CD14-positive monocyte (primary cell): ENCODE measurements around the gene TEX11. TPM values are rescaled to one million over a fixed set of nuclear protein-coding genes. Genes with fewer than 3 reads are reported as not detected.
"Not testable (repeated sequence)": the region's sequence is repeated elsewhere in the genome, so short reads cannot be mapped to it uniquely, and the experiment has no call there.

Experiments
- DNase-seq, 3 donors: peaks; one replicate each; pipeline ENCODE4 v3.0.0-alpha.2; 2011 to 2022
- H2AFZ ChIP-seq: 2 replicates; pipeline ENCODE4 v1.6.0; 2012; ENCODE audit warnings: mild to moderate bottlenecking, low read depth, low read length, inconsistent platforms; ENCODE audit not compliant: insufficient read depth, poor library complexity, severe bottlenecking
- H3K27ac ChIP-seq, 2 donors: 1 replicate in 1 of 2; 2 replicates in 1 of 2; pipeline ENCODE4 v1.5.1; 2012 to 2013; ENCODE audit warnings: low read length in 2 of 2, control low read depth in 1 of 2, inconsistent platforms in 1 of 2, low read depth in 1 of 2, mild to moderate bottlenecking in 1 of 2
- H3K27me3 ChIP-seq, 2 donors: one replicate each; pipeline versions ENCODE4 v1.6.0 to v1.6.1; 2011 to 2013; ENCODE audit warnings: low read length in 2 of 2; ENCODE audit not compliant: control insufficient read depth in 2 of 2, insufficient read depth in 2 of 2
- H3K36me3 ChIP-seq, 2 donors: replicated peaks in 1 of 2; 1 replicate in 1 of 2; 2 replicates in 1 of 2; pipeline versions ENCODE4 v1.5.1 to v1.6.1; 2012 to 2013; ENCODE audit warnings: low read length in 2 of 2, control low read depth in 1 of 2, inconsistent platforms in 1 of 2, mild to moderate bottlenecking in 1 of 2; ENCODE audit not compliant: insufficient read depth in 2 of 2, control insufficient read depth in 1 of 2
- H3K4me1 ChIP-seq, 2 donors: 1 replicate in 1 of 2; 2 replicates in 1 of 2; pipeline versions ENCODE4 v1.5.1 to v1.6.1; 2012 to 2013; ENCODE audit warnings: low read length in 2 of 2, control low read depth in 1 of 2, inconsistent platforms in 1 of 2, mild to moderate bottlenecking in 1 of 2, moderate library complexity in 1 of 2; ENCODE audit not compliant: insufficient read depth in 2 of 2, control insufficient read depth in 1 of 2
- H3K4me2 ChIP-seq: replicated peaks from 2 replicates; pipeline ENCODE3; 2012; ENCODE audit warnings: low read length, moderate library complexity, mild to moderate bottlenecking; ENCODE audit not compliant: poor library complexity, severe bottlenecking; ENCODE audit errors: extremely low read depth
- H3K4me3 ChIP-seq, 3 experiments: fragments of 200-600 bp in 1 of 3; sonication (generic) in 1 of 3; replicated peaks in 1 of 3; 1 replicate in 2 of 3; 2 replicates in 1 of 3; pipeline ENCODE4 v1.5.1; 2011 to 2013; ENCODE audit warnings: low read length in 3 of 3, mild to moderate bottlenecking in 3 of 3, control low read depth in 2 of 3, low read depth in 2 of 3, inconsistent platforms in 1 of 3, moderate library complexity in 1 of 3
- H3K79me2 ChIP-seq: 2 replicates; pipeline ENCODE4 v1.6.0; 2012; ENCODE audit warnings: mild to moderate bottlenecking, control low read depth, inconsistent platforms, low read length, moderate library complexity; ENCODE audit not compliant: insufficient read depth
- H3K9ac ChIP-seq: 2 replicates; pipeline ENCODE4 v1.6.0; 2017; ENCODE audit warnings: low read length, mild to moderate bottlenecking; ENCODE audit not compliant: insufficient read depth, poor library complexity, severe bottlenecking
- H3K9me3 ChIP-seq, 2 donors: replicated peaks in 1 of 2; 1 replicate in 1 of 2; 2 replicates in 1 of 2; pipeline versions ENCODE4 v1.5.1 to v1.6.1; 2012 to 2013; ENCODE audit warnings: low read length in 2 of 2, control low read depth in 1 of 2; ENCODE audit not compliant: control insufficient read depth in 1 of 2, insufficient read depth in 1 of 2
- H4K20me1 ChIP-seq: 2 replicates; pipeline ENCODE4 v1.6.0; 2012; ENCODE audit warnings: mild to moderate bottlenecking, low read length, control low read depth, moderate library complexity; ENCODE audit not compliant: insufficient read depth
- H3K27ac Mint-ChIP-seq, 7 donors: one replicate each; pipeline ENCODE4 v1.8.0; 2020; ENCODE audit warnings: mild to moderate bottlenecking in 7 of 7, mixed read lengths in 7 of 7, moderate library complexity in 6 of 7, inconsistent platforms in 2 of 7
- H3K27me3 Mint-ChIP-seq, 3 donors: one replicate each; pipeline ENCODE4 v1.8.0; 2021 to 2022; ENCODE audit warnings: low read depth in 3 of 3, mild to moderate bottlenecking in 3 of 3, mixed read lengths in 3 of 3, moderate library complexity in 3 of 3, inconsistent platforms in 1 of 3
- H3K36me3 Mint-ChIP-seq, 2 donors: one replicate each; pipeline ENCODE4 v1.8.0; 2020; ENCODE audit warnings: mixed read lengths in 2 of 2, inconsistent platforms in 1 of 2, mild to moderate bottlenecking in 1 of 2
- H3K4me1 Mint-ChIP-seq: one replicate; pipeline ENCODE4 v1.8.0; 2020; ENCODE audit warnings: mild to moderate bottlenecking, mixed read lengths
- H3K4me3 Mint-ChIP-seq, 2 donors: one replicate each; pipeline ENCODE4 v1.8.0; 2020; ENCODE audit warnings: mild to moderate bottlenecking in 2 of 2, mixed read lengths in 2 of 2, moderate library complexity in 1 of 2
- H3K9me3 Mint-ChIP-seq, 7 donors: one replicate each; pipeline ENCODE4 v1.8.0; 2020 to 2022; ENCODE audit warnings: mixed read lengths in 7 of 7, mild to moderate bottlenecking in 6 of 7, moderate library complexity in 6 of 7, inconsistent platforms in 2 of 7
- CTCF ChIP-seq: fragments of 200-600 bp; IDR thresholded peaks from one replicate; pipeline ENCODE4 v1.8.0; 2022; ENCODE audit warnings: antibody characterized with exemption, mild to moderate bottlenecking
- WGBS: methylation state at CpG from one replicate; pipeline ENCODE4 v1.1.5; 2013; ENCODE audit warnings: missing lambda C conversion rate; ENCODE audit not compliant: insufficient coverage; 5-methylcytosine and 5-hydroxymethylcytosine counted together
- intact Hi-C, 2 donors: fragments of 100-400 bp; cut with micrococcal nuclease; formaldehyde crosslinking; loops; one replicate each; pipeline versions ENCODE4 v1.15.0 to v1.15.1; 2023
- polyA plus RNA-seq, 3 donors: library from polyadenylated mRNA; depleted of rRNA in 1 of 3; unstranded in 2 of 3; stranded (reverse) in 1 of 3; fragments of 300-500 nt in 2 of 3; fragments of >200 nt in 1 of 3; fragmentation: Illumina TruSeq in 2 of 3; gene quantifications; 1 replicate in 2 of 3; 2 replicates in 1 of 3; pipeline ENCODE4 v1.2.3, GENCODE V29; 2012 to 2021

The TEX11 gene
- polyA plus RNA-seq, 3 donors: not detected

GRCh38 chrX:70754169-70754848, 154.2 kb downstream of the TEX11 start:
- no peak for DNase-seq
- intact Hi-C loops: no loop called here
- H2AFZ ChIP-seq: no peak overlapping the region
- no peak overlapping the region for H3K9ac ChIP-seq
- H3K27ac ChIP-seq: no peak overlapping the region
- Mint-ChIP-seq H3K4me1 (no peaks in the 10 kb centered on the region), H3K4me3 (no peak overlapping the region), H3K27me3 (peaks cover 1 to 6% (median 2%) of the 10 kb centered on the region in 3 donors), H3K36me3 (no peaks in the 10 kb centered on the region), H3K27ac (no peak overlapping the region), H3K9me3 (peaks cover 0 to 7% (median 4%) of the 10 kb centered on the region in 7 donors)
- no CpG with 5 or more reads among the region's 2 CpGs for WGBS
- TF ChIP-seq CTCF: no peak
- H3K27me3 ChIP-seq: no peaks in the 10 kb centered on the region
- no peaks in the 10 kb centered on the region for H3K9me3 ChIP-seq
- H4K20me1 ChIP-seq: no peaks in the 10 kb centered on the region
- no peaks in the 10 kb centered on the region for H3K4me1 ChIP-seq
- no peak overlapping the region for H3K4me2 ChIP-seq
- H3K36me3 ChIP-seq: no peaks in the 10 kb centered on the region
- no peak overlapping the region for H3K4me3 ChIP-seq
- no peaks in the 10 kb centered on the region for H3K79me2 ChIP-seq

GRCh38 chrX:70733774-70734173, 174.7 kb downstream of the TEX11 start:
- H3K27ac ChIP-seq, H3K27ac Mint-ChIP-seq, H3K4me1 ChIP-seq, H4K20me1 ChIP-seq, H3K27me3 ChIP-seq, H3K9ac ChIP-seq, H3K4me1 Mint-ChIP-seq, H2AFZ ChIP-seq, H3K4me3 Mint-ChIP-seq, H3K27me3 Mint-ChIP-seq, H3K36me3 Mint-ChIP-seq, H3K4me2 ChIP-seq, intact Hi-C loops, DNase-seq, H3K79me2 ChIP-seq, H3K36me3 ChIP-seq, H3K4me3 ChIP-seq, H3K9me3 ChIP-seq: not testable (repeated sequence)
- peaks cover 0 to 10% (median 2%) of the 10 kb centered on the region in 7 donors for H3K9me3 Mint-ChIP-seq
- WGBS: no CpG with 5 or more reads among the region's 5 CpGs

- H3K4me1 Mint-ChIP-seq, H3K9ac ChIP-seq, H2AFZ ChIP-seq, H4K20me1 ChIP-seq, H3K4me2 ChIP-seq, H3K27me3 ChIP-seq, DNase-seq, H3K9me3 ChIP-seq, H3K4me1 ChIP-seq, H3K27me3 Mint-ChIP-seq, H3K36me3 ChIP-seq, H3K4me3 Mint-ChIP-seq, H3K4me3 ChIP-seq, H3K36me3 Mint-ChIP-seq, H3K79me2 ChIP-seq, H3K27ac Mint-ChIP-seq, intact Hi-C loops, H3K27ac ChIP-seq: not testable (repeated sequence)
- WGBS: no CpG with 5 or more reads among the region's 1 CpG
- peaks cover 0 to 12% (median 3%) of the 10 kb centered on the region in 7 donors for H3K9me3 Mint-ChIP-seq
Observed at GRCh38 chrX:70727961-70728360, 180.6 kb downstream of the TEX11 start.
